T-helper 1 cell (primary cell): ENCODE measurements around the gene LUC7L2.
"Not testable (repeated sequence)": the region's sequence is repeated elsewhere in the genome, so short reads cannot be mapped to it uniquely, and the experiment has no call there.

Experiments used
- DNase-seq, 5 donors: peaks; one replicate each; pipeline ENCODE4 v3.0.0-alpha.2; 2012 to 2020

The LUC7L2 gene

DNA sequence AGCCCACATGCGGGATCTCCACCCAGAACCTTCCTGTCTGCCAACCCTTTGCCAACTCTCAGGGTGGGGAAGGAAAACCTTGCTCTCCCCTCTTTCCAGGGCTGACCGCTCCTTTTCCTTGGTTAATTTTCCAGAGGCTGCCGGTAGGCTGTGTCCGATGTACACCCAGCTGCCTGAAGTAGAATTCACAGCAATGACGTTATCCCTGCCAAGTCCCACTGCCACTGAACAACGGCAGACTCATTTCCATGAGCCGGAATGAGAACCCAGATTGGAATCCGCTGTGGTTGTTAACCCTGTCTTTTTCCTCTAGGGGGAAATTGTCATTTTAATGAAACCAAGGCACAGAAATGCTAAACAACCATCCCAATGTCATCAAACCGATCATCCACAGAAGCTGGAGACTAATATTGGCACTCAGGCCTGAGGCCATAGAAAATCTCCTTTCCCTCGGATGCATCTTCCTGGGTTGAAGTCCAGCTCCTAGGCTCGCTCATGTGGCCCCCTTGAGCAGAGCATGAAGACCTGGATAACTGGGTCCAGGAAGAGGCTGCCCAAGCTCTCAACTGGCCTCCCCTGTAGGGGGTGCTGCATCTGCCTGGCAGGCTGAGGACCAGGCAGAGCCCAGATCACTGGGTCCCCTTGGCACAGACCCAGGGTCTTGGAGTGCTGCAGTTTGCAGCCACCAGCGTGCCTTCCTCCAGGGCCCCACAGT is 93.4 kb downstream of the LUC7L2 start:
- DNase-seq: no peak

DNA sequence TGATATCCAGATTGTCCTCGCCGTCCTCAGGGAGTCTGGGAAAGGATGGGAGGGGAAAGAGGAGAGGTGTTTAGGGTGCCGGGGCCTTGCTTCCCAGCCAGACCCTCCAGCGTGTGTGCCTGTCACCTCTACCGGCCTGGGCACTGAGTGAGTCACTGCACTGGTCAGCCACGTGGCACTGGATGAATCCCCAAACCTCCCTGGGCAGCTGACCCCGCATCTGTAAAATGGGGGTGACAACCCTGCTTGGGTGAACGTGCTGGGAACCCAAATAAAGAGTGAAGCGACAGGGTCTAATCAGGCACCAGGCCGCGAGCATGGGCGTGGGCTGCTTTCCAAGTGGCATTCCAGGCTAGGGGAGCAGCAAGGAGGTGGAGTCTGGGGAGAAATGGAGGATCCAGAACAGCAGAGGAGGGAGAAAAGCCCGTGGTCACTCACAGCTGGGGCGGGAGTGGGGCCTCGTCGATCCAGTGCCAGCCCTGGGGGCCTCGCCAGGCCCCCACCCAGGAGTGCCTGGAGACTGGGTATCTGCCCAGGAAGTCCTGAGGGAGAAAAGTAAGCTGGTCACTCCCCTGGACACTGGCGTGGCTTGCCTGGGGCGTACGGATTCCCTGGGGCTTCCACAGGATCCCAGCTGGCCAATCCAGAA is 94.1 kb downstream of the LUC7L2 start:
- no peak for DNase-seq

DNA sequence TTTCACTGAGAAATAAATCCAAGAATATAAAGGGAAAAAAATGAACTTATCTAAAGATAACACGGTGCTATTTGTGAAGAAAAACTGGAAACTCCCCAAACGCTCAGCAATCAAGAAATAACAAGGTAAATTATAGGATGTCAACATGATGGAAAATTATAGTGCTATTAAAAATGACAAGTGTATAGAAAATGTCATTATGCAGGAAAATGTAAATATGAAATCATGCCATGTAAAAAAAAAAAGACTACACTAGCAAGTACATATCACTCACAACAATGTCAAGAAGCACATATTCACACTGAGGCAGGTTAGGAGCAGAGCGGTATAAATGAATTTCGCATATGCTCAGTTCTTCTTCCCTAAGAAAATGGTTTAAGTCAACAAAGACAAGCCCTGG is 96.1 kb downstream of the LUC7L2 start:
- DNase-seq: no peak

DNA sequence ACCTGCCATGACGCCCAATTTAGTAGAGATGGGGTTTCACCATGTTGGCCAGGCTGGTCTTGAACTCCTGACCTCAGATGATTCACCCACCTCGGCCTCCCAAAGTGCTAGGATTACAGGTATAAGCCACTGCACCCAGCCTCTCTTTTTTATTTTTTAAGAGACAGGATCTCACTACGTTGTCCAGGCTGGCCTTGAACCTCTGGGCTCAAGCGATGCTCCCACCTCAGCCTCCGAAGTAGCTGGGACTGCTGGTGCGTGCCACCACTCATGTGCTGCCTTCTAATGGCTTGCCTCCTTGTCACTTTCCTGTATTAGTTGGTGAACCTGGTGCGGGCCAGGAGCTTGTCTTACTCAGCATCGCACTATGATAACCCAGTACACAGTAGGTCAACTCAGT is 96.8 kb downstream of the LUC7L2 start:
- no peak for DNase-seq

DNA sequence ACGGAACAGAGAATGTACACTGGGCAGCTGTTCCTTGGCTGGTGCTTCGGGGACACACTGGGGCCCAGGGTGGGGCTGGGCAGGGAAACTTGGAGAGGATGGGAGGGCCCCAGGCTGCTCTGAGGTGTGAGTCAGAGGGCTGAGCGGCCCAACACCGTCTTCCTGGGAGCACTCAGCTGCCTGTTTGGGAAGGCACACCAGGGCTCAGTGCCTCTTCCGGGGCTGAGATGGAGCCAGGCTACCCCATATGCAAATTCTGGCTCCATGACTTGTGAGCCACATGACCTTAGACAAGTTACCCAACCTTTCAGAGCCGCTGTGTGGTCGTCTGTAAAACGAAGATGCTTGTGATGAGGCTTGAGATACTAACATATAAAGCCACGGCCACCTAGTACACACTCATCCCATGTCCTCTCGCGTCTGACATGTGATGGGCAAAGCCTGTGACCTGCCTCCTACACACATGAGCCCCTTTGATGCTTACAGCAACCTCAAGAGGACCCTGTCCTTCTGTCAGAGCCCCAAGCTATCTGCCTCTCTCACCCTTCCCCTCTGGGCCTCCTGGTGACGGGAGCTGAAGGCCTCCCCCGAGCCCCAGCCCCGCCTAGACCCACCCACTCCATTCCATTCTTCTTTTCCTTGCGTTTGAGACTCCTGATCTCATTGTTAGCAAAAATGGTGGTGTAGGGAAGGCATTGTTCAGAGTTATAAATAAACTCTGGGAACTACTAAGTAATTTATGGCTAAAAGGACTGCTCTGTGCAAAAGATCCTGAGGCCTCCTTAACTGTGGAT is 97.7 kb downstream of the LUC7L2 start:
- DNase-seq: no peak

DNA sequence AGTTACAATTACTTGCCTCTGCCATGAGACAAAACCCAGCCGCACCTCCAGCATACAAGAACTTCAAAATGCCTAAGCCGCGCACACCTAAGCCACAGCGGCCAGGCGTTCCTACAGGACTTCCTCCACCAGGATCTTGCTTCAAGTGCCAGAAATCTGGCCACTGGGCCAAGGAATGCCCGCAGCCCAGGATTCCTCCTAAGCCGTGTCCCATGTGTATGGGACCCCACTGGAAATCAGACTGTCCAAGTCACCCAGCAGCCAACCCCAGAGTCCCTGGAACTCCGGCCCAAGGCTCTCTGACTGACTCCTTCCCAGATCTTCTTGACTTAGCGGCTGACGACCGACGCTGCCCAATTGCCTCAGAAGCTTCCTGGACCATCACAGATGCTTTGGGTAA is 103.7 kb downstream of the LUC7L2 start:
- not testable (repeated sequence) for DNase-seq

DNA sequence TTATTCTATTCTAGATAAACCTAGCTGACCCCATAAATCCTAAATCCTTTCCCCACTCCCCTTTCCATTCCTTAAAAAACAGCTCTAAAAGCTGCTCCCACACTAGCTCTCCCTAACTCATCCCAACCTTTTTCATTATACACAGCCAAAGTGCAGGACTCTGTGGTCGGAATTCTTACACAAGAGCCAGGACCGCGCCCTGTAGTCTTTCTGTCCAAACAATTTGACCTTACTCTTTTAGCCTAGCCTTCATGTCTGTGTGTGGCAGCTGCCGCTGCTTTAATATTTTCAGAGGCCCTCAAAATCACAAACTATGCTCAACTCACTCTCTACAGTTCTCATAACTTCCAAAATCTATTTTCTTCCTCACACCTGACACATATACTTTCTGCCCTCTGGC is 104.8 kb downstream of the LUC7L2 start:
- not testable (repeated sequence) for DNase-seq

DNA sequence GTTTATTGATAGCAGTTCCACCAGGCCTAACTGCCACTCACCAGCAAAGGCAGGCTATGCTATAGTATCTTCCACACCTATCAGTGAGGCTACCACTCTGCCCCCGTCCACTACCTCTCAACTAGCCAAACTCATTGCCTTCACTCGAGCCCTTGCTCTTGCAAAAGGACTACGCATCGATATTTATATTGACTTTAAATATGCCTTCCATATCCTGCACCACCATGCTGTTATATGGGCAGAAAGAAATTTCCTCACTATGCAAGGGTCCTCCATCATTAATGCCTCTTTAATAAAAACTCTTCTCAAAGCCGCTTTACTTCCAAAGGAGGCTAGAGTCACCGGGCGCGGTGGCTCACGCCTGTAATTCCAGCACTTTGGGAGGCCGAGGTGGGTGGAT is 105.4 kb downstream of the LUC7L2 start:
- not testable (repeated sequence) for DNase-seq

DNA sequence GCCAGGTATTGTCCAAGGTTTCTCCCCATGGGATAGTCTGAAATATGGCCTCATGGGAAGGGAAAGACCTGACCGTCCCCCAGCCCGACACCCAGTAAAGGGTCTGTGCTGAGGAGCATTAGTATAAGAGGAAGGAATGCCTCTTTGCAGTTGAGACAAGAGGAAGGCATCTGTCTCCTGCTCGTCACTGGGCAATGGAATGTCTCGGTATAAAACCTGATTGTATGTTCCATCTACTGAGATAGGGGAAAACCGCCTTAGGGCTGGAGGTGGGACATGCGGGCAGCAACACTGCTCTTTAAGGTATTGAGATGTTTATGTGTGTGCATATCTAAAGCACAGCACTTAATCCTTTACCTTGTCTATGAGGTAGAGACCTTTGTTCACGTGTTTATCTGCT is 108.0 kb downstream of the LUC7L2 start:
- DNase-seq: not testable (repeated sequence)

DNA sequence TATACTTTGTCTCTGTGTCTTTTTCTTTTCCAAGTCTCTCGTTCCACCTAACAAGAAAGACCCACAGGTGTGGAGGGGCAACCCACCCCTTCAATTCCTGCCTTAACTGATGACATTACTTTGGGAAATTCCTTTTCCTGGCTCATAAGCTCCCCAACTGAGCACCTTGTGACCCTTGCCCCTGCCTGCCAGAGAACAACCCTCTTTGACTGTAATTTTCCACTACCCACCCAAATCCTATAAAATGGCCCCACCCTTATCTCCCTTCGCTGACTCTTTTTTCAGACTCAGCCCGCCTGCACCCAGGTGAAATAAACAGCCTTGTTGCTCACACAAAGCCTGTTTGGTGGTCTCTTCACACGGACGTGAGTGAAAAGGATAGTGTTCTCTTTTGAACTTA is 108.6 kb downstream of the LUC7L2 start:
- DNase-seq: not testable (repeated sequence)

DNA sequence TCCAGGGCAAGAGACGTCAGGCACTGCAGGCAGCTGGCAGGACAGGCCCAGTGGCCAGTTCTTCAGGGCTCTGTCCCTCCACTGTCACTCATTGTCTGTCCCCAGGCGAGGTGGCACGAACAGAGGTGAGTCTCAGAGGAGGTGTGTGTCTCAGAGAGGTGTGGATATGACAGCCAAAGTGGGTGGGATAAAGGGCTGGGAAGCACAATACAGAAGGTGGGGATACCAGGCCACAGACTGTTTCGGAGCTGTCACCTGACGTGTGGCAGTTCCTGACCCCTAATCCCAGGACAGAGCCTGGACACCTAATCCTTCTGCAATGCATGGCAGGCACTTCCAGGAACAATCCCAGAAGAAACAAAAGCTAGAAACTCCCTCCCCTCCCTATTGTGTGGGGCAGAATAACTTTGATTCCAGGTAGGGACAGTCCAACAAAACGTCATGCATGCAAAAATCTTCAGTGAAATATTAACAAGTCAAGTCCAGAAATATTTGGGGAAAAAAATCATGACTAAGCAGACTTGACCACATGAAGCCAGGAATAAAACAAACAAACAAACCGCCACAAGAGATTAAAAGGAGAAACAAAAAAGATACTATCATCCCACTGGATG is 112.2 kb downstream of the LUC7L2 start:
- no peak for DNase-seq
